Cardiac ventricle fibroblast (primary cell): ENCODE results near the gene SNORC. TPM values are rescaled to one million over a fixed set of nuclear protein-coding genes. Genes with fewer than 3 reads are reported as not detected.

Source experiments
- total RNA-seq: library from RNA; depleted of rRNA; stranded (reverse); fragments of >200 nt; gene quantifications from 2 replicates; pipeline ENCODE4 v1.2.3, GENCODE V29; 2015

The SNORC gene
- 0.20 and 0.50 TPM in 2 replicates for total RNA-seq

DNA sequence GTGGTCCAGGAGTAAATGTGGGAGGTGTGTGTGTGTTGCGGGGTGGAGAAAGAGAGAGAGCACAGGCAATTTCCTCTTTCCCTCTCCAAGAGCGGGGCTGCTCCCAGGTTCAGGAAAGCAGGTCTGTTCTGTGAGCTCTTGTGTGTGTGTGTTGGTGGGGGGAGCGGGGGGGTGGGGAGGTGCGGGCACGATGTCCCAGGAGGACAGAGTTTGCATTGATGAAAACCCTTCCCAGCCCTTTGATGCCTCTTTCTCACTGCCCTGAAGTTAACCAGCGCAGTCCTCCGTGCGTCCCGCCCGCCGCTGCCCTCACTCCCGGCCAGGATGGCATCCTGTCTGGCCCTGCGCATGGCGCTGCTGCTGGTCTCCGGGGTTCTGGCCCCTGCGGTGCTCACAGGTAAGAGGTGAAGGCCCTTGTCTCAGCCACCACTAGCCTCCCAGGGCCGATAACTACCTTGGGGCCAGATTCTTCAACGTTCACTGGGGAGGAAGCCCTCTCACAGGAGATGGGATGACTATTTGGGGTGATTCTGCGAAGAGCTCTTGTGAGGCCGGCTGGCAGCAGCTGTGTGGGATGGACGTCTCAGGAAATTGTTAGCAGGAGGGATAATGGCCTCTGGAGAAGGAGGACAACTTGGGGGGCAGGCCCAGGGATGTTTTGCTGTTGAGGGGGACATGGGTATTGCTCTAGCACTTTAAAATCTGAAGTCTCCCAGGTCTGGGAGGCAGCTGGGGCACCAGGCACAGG lies at the start of gene SNORC:
Gene SNORC, plus strand, starts transcription at position 247 of the 748 bp plus-strand sequence. Its CDS starts 78 bp downstream, at position 325.

Other genes with a start within 250 kb of the SNORC start
- gene EFHD1, start 236.7 kb upstream of the SNORC start, total RNA-seq = 0.37 and 0.98 TPM in 2 replicates
- 36.0 and 40.0 TPM in 2 replicates for gene GIGYF2, start 172.9 kb upstream of the SNORC start, total RNA-seq
- gene KCNJ13, start 93.7 kb upstream of the SNORC start, total RNA-seq = not detected in 2 replicates
- 0.75 TPM in 1 of 2 replicates, not detected in the other for gene NGEF, start 143.0 kb downstream of the SNORC start, total RNA-seq
- not detected in 2 replicates for gene NEU2, start 162.4 kb downstream of the SNORC start, total RNA-seq
- gene INPP5D, start 190.1 kb downstream of the SNORC start, total RNA-seq = 0.10 and 0.94 TPM in 2 replicates